A673 (cell line): ENCODE data around the gene FAM47E.
"Not testable (repeated sequence)": the region's sequence is repeated elsewhere in the genome, so short reads cannot be mapped to it uniquely, and the experiment has no call there.

Source experiments
- EZH2 ChIP-seq: fragments of 200-600 bp; sonication (generic); IDR thresholded peaks from 2 replicates; pipeline ENCODE4 v1.6.1; 2017; ENCODE audit warnings: borderline replicate concordance, low read depth, mild to moderate bottlenecking, mixed read lengths, antibody characterized with exemption, low read length; ENCODE audit not compliant: poor library complexity, severe bottlenecking
- TF ChIP-seq, protein P1 (sequence below): fragments of 300-800, 200-600 bp; sonication (generic); conservative IDR thresholded peaks from 2 replicates; pipeline ENCODE4 v1.5.1; 2017; ENCODE audit warnings: low read depth, mild to moderate bottlenecking, antibody characterized with exemption, low read length, moderate library complexity, mixed read lengths

DNA sequence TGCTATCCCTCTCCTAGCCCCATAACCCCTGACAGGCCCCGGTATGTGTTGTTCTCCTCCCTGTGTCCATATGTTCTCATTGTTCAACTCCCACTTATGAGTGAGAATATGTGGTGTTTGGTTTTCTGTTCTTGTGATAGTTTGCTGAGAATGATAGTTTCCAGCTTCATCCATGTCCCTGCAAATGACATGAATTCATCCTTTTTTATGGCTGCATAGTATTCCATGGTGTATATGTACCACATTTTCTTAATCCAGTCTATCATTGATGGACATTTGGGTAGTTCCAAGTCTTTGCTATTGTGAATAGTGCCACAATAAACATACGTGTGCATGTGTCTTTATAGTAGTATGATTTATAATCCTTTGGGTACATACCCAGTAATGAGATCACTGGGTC, 7.6 kb upstream of the FAM47E start:
- TF ChIP-seq, protein P1, sequence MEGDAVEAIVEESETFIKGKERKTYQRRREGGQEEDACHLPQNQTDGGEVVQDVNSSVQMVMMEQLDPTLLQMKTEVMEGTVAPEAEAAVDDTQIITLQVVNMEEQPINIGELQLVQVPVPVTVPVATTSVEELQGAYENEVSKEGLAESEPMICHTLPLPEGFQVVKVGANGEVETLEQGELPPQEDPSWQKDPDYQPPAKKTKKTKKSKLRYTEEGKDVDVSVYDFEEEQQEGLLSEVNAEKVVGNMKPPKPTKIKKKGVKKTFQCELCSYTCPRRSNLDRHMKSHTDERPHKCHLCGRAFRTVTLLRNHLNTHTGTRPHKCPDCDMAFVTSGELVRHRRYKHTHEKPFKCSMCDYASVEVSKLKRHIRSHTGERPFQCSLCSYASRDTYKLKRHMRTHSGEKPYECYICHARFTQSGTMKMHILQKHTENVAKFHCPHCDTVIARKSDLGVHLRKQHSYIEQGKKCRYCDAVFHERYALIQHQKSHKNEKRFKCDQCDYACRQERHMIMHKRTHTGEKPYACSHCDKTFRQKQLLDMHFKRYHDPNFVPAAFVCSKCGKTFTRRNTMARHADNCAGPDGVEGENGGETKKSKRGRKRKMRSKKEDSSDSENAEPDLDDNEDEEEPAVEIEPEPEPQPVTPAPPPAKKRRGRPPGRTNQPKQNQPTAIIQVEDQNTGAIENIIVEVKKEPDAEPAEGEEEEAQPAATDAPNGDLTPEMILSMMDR, result not testable (repeated sequence)
- TF ChIP-seq EZH2, result not testable (repeated sequence)
